ENCODE data around the gene TSPEAR. TPM values are rescaled to one million over a fixed set of nuclear protein-coding genes. Genes with fewer than 3 reads are reported as not detected.

Gene TSPEAR
- total and polyA plus RNA-seq, 2 of the 13 experiments (the other 11 are each of a cell fraction or from before 2014, with no cell fraction given), result 0.07 to 0.32 TPM

GRCh38 chr21:44506279-44507255 lies 204.8 kb downstream of the TSPEAR start (continued):
- TF ChIP-seq BATF2 (CRISPR knock-in tag; IDR thresholded peaks at IDR 0.05) (no peak), ATRX (CRISPR knock-in tag; IDR thresholded peaks at IDR 0.05; ENCODE audit: borderline replicate concordance) (no peak), ZIK1 (CRISPR knock-in tag; IDR thresholded peaks at IDR 0.05; ENCODE audit: borderline replicate concordance, low read depth) (no peak), ZNF33B (CRISPR knock-in tag; IDR thresholded peaks at IDR 0.05) (no peak; the same call in 1 of the 2 replicates), ETV6 (CRISPR knock-in tag; conservative IDR thresholded peaks at IDR 0.05) (no peak), ZNF367 (CRISPR knock-in tag; IDR thresholded peaks at IDR 0.05; ENCODE audit: borderline replicate concordance) (peak; percentile 32; the same call in 1 of the 2 replicates), HDAC2 (CRISPR knock-in tag; IDR thresholded peaks at IDR 0.05) (no peak; the same call in 1 of the 2 replicates), HOXA3 (CRISPR knock-in tag; IDR thresholded peaks at IDR 0.05) (peak; percentile 34; the same call in 1 of the 2 replicates), ZFAT (CRISPR knock-in tag; conservative IDR thresholded peaks at IDR 0.05) (no peak), ZNF230 (CRISPR knock-in tag; IDR thresholded peaks at IDR 0.05) (no peak), TBP (CRISPR knock-in tag; IDR thresholded peaks at IDR 0.05) (no peak), CEBPB (IDR thresholded peaks at IDR 0.05; ENCODE audit: borderline replicate concordance, low read depth, low read length) (no peak), SMARCE1 (IDR thresholded peaks at IDR 0.05; ENCODE audit: borderline replicate concordance) (no peak), ZNF264 (CRISPR knock-in tag; IDR thresholded peaks at IDR 0.05) (peak; percentile 55; the same call in 1 of the 2 replicates), PAF1 (CRISPR knock-in tag; IDR thresholded peaks at IDR 0.05) (no peak), ZNF256 (CRISPR knock-in tag; conservative IDR thresholded peaks at IDR 0.05) (0 out of 2 replicates have a peak, but pooled peaks have one; percentile 39), HDAC6 (IDR thresholded peaks at IDR 0.05; ENCODE audit: low read depth, low read length) (no peak), DNMT1 (CRISPR knock-in tag; IDR thresholded peaks at IDR 0.05) (no peak), RELA (CRISPR knock-in tag; IDR thresholded peaks at IDR 0.05) (no peak), PBX3 (CRISPR knock-in tag; IDR thresholded peaks at IDR 0.05; ENCODE audit: borderline replicate concordance) (0 out of 2 replicates have a peak, but pooled peaks have one; percentile 18), FOXA3 (CRISPR knock-in tag; IDR thresholded peaks at IDR 0.05) (no peak; the same call in 1 of the 2 replicates), THAP11 (CRISPR knock-in tag; IDR thresholded peaks at IDR 0.05) (no peak), ZNF766 (CRISPR knock-in tag; IDR thresholded peaks at IDR 0.05; ENCODE audit: borderline replicate concordance) (no peak)
- TF ChIP-seq, protein P1, sequence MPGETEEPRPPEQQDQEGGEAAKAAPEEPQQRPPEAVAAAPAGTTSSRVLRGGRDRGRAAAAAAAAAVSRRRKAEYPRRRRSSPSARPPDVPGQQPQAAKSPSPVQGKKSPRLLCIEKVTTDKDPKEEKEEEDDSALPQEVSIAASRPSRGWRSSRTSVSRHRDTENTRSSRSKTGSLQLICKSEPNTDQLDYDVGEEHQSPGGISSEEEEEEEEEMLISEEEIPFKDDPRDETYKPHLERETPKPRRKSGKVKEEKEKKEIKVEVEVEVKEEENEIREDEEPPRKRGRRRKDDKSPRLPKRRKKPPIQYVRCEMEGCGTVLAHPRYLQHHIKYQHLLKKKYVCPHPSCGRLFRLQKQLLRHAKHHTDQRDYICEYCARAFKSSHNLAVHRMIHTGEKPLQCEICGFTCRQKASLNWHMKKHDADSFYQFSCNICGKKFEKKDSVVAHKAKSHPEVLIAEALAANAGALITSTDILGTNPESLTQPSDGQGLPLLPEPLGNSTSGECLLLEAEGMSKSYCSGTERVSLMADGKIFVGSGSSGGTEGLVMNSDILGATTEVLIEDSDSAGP (CRISPR knock-in tag; IDR thresholded peaks at IDR 0.05; ENCODE audit: borderline replicate concordance), result peak; percentile 82; the same call in 1 of the 2 replicates
- TF ChIP-seq, protein P2, sequence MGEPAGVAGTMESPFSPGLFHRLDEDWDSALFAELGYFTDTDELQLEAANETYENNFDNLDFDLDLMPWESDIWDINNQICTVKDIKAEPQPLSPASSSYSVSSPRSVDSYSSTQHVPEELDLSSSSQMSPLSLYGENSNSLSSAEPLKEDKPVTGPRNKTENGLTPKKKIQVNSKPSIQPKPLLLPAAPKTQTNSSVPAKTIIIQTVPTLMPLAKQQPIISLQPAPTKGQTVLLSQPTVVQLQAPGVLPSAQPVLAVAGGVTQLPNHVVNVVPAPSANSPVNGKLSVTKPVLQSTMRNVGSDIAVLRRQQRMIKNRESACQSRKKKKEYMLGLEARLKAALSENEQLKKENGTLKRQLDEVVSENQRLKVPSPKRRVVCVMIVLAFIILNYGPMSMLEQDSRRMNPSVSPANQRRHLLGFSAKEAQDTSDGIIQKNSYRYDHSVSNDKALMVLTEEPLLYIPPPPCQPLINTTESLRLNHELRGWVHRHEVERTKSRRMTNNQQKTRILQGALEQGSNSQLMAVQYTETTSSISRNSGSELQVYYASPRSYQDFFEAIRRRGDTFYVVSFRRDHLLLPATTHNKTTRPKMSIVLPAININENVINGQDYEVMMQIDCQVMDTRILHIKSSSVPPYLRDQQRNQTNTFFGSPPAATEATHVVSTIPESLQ (CRISPR knock-in tag; conservative IDR thresholded peaks at IDR 0.05), result no peak
